22Rv1 (cell line): Measurements from ENCODE around the gene BOD1.

Experiments used
- H3K27ac ChIP-seq: fragments of 450-650 bp; 2 replicates; pipeline ENCODE4 v1.5.1; 2017
- CTCF ChIP-seq: fragments of 450-650 bp; IDR thresholded peaks from 2 replicates; pipeline ENCODE4 v1.5.1; 2017; ENCODE audit warnings: mild to moderate bottlenecking
- ZFX ChIP-seq: fragments of 450-650 bp; IDR thresholded peaks from 2 replicates; pipeline ENCODE4 v1.6.1; 2017; ENCODE audit warnings: antibody characterized with exemption, borderline replicate concordance

The BOD1 gene

GRCh38 chr5:173583346-173583745, 33.1 kb downstream of the BOD1 start:
- TF ChIP-seq ZFX (no peak), CTCF (no peak)
- no peak overlapping the region for H3K27ac ChIP-seq

- H3K27ac ChIP-seq, result no peak overlapping the region
- TF ChIP-seq CTCF (no peak), ZFX (no peak)
These were observed 34.0 kb downstream of the BOD1 start for GRCh38 chr5:173582216-173583111.

GRCh38 chr5:173581408-173582215, 34.8 kb downstream of the BOD1 start:
- no peak overlapping the region for H3K27ac ChIP-seq
- TF ChIP-seq CTCF, result peak; percentile 90
- no peak for TF ChIP-seq ZFX

GRCh38 chr5:173578947-173579615, 37.4 kb downstream of the BOD1 start:
- TF ChIP-seq ZFX (no peak), CTCF (no peak)

GRCh38 chr5:173577817-173578216, 38.6 kb downstream of the BOD1 start:
- TF ChIP-seq ZFX (no peak), CTCF (no peak)
- H3K27ac ChIP-seq, result no peak overlapping the region

More at GRCh38 chr5:173578947-173579615, 37.4 kb downstream of the BOD1 start:
- no peak overlapping the region for H3K27ac ChIP-seq

- no peak overlapping the region for H3K27ac ChIP-seq
- no peak for TF ChIP-seq CTCF
- TF ChIP-seq ZFX, result no peak
These were observed 39.3 kb downstream of the BOD1 start for GRCh38 chr5:173577166-173577565.
